SH-SY5Y (cell line): ENCODE data around the gene ANO9.

Source experiments
- GATA2 ChIP-seq: IDR thresholded peaks from 2 replicates; pipeline ENCODE4 v1.6.1; 2011; ENCODE audit warnings: mild to moderate bottlenecking, low read depth, low read length
- GATA3 ChIP-seq: IDR thresholded peaks from 2 replicates; pipeline ENCODE4 v1.6.1; 2011; ENCODE audit warnings: low read depth, mild to moderate bottlenecking, low read length, moderate library complexity

GRCh38 chr11:452916-453527 is 11.2 kb upstream of the ANO9 start:
- no peak for TF ChIP-seq GATA2
- no peak for TF ChIP-seq GATA3
